Activated CD4-positive, alpha-beta T cell treated with anti-CD3 and anti-CD28 coated beads, Interleukin-10, Interleukin-2, amounts not matched to agents 100 ng/mL and 50 ng/mL, durations not matched to agents 16 hours and 8 hours (primary cell): Measurements from ENCODE around the gene RNLS.

Experiments
- DNase-seq: peaks from one replicate; pipeline ENCODE4 v3.0.0-alpha.2; 2020

Gene RNLS

DNA sequence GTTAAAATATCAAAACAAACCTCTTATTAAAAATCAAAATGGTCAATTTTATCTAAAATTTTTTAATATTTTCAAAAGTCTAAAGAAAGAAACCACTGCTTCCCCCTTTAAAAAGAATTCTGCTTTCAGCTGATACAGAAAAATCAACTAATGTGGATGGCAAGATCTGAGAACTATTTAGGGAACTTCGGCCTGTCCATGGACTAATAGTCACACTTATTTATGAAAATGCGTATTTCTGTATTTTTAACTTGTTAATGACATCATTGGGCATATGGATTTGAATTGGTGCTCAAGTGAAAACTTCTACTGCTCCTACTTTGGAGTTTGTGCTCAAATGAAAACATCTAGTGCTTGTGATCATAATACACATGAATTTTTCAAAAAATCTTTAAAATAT lies 31.9 kb downstream of the RNLS start:
- no peak for DNase-seq

DNA sequence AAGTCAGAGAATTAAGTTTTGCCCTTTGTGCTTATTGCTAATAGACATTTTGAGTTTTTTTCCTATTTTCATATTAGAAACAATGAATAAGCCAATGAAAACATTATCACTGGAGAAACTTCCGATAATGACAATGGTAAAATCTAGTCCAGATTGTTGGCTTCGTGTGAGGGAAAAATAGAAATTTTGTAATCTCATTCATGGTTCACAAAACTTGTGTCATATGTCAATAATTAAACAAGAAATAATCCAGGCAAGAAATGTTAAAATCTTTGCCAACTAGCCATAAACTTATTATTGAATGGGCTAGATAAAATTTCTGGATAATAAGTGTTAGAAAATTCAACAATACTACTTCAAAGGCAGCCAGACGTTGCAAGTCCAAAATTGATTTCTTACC lies 36.6 kb downstream of the RNLS start:
- no peak for DNase-seq

DNA sequence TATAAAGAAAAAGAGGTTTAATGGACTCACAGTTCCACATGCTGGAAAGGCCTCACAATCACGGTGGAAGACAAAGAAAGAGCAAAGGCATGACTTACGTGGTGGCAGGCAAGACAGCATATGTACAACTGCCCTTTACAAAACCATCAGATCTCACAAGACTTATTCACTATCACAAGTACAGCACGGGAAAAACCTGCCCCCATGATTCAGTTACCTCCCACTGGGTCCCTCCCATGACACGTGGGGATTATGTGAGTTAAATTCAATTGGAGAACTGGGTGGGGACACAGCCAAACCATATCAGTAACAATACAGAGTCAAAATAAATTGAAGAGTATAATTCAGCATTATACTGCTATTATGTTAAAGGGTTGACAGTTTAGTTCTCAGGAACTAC lies 37.8 kb downstream of the RNLS start:
- DNase-seq, result no peak

DNA sequence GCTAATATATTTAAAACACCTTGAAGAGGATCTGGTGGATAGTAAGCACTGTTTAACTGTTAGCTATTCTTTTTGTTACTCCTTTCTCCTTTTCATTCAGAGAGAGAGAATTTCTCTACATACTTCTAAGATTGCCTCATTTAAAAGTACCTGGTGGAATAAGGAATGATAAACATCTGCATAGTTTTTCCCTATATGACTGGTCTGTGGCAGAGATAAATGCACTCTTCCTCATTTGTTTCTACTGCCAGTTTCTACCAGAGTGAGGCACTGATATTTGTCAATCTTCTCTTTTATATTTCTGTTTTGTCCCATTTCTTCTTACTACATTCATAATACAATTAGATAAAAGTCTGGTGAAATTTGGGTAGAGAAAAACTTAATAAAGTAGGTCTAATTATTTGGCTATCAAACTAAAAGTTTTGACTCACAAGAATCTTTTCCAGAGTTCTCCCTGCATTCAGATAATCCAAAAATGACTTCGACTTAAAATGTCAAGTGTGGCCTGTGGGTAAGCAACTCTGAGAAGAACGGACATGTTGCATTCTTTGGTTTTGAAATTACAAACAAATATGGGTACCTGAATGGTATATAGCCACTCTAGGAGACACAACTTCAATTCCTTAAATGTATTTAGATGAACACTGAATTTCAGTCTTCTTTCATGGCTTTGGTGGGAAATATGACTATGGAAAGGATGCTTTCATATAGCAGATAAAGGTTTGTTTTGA lies 38.8 kb downstream of the RNLS start:
- DNase-seq, result peak; percentile 36

DNA sequence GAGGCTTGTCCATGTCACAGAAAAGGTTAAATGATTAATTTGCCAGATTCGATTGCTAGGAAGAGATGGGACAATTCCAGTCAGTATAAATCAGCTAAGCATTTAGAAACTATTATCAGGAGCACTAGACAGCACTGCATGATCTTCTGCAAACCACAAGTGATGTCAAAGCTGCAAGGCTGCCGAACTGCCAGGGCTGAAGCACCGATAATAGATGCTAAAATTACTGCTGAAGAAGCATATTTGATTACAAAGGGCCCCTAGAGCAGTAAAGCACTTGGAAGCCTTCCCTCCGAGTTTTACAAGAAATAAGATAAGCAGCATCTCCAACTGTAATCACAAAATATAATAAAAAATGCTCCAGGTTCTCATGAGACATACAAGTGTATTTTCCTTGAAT lies 40.6 kb downstream of the RNLS start:
- DNase-seq, result no peak

DNA sequence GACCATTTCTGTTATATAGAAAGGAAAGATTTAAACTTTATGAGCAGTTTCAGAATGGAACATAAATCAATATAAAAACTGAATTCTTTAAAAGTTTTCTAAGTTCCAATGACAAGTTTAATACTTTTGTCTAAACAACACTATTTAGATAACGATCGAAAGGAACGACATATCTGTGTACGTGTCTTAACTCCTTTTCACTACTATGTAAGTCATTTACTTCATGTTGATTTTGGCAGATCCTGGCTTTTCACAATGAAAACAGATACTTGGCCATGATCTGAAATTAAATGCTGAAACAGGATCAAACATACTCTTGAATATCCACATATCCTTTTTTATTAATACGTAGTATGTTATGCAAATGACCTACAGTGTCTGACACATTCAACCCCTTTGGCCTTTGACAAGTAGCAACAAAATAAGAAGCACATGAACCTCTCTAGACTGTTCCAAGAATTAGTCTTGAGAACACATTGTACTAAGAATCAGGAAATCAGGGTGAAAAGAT lies 41.9 kb downstream of the RNLS start:
- no peak for DNase-seq

DNA sequence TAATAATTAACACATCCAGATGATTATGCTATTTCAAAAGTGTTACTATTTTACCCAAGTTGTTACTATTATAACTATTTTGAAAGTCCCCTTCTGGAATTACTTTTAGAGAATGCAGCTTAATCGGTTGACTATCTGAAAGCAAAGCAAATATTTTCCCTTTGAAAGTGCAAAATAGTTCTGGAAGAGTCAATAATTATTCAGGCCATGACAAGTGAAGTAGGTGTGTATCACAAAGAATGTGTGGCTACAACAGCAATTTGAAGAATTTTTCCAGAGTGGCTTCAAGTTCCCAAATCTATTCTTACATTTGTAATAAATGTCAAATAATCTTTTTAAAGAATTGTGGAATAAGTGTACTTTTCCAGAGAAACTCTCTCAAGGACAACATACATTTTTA lies 42.8 kb downstream of the RNLS start:
- DNase-seq, result no peak

DNA sequence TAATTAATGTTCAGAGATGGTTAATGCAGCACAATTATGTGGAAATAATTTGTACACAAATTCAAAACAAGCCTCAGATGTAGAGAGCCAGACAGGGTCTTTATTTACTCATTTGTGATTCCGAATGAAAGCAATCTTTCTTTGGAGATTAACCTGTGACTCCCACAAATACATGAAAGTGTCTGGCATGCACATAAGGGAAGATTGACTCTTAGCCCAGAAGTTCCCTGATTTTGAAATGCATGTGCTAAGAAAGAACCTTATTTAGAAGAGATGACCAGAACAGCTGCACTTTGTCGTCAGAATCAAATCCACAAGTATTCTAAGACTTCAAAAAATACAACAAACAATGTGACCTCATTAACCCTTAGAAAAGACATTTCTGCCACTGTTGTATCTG lies 45.1 kb downstream of the RNLS start:
- no peak for DNase-seq

DNA sequence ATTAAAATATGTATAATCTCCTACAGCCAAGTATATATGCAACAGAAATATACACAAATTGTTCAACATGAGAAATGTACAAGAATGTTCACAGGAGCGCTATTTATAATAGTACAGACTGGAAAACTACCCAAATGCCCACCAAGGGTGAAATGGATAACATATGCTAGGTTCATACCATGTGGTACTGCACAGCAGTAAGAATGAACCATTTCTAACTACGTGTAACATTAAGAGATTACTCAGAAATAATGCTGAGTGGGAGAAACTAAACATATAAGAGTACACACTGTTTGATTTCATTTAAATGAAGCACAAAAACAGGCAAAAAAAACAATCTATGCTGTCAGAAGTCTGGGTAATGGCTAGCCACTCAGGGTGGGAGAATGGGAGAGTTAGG lies 45.8 kb downstream of the RNLS start:
- DNase-seq, result no peak

DNA sequence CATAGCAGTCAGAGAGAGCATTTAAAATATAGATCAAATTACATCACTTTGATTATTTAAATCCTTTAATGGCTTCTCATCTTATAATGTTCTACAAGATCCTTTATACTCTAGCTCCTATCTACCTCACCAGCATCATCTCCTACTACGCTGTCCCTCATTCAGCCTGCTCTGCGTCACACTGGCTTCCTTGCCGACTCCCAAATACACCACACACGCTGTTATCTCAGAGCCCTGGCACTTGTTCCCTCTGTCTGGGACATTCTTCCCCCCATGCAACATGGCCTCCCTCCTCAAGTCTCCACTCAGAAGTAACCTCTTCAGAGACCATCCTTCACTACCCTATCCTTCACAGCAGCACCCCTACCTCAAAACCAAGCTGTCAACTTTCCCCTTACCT lies 46.7 kb downstream of the RNLS start:
- DNase-seq, result no peak

DNA sequence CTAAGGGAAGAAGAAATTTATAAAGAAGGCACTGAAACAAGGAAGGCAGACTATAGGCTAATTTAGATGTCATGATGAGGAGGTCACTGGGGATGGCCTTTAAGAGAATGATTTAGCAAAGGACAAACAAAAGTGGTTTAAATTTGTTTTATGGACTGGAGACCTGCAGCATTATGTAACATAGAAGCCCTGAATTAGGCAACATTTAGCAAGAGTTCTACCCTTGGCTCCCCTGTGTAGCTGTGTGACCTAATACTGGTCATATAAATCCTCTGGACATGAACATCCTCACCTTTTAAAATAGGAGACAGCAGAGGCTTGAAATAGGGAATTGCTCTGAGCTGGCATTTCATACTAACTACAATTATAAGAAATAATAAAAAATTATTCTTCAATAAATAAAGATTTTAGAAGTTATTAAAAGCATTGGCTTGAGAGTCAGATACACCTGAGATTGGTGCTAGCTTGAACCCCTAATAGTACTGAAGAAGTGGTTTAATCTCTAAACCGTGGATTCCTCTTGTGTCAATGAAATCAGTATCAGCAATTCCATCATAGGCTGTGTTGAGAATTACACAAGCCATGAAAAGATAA lies 48.9 kb downstream of the RNLS start:
- no peak for DNase-seq

DNA sequence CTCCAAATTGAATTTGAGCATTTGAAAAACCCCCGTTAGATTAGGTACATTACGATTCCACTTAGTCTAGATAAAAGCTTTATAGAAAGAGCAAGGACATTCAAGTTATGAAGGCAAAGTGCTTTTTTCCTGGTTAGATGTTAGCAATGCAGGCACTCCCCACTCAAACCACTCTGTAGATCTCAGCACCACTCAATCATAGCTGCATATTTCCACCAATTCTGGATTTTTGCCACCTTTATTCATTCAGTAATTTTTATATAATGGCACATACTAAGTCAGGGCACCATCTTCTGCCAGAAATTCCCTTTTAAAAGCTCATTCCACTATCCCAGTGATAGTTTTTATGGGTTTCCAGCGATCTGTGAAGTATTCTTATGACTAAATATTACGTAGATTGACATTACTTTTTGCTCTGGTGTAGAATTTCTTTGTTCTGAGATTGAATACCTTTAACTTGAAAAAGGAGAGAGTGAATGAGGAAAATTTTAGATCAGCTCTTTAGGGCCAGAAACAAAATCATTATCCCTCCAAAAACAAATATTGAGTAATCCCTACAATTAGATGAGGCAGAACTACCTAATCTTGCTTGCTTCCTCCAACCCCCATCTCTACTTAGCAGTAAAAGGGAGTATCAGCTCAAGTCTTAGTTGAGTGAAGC lies 51.6 kb downstream of the RNLS start:
- no peak for DNase-seq

DNA sequence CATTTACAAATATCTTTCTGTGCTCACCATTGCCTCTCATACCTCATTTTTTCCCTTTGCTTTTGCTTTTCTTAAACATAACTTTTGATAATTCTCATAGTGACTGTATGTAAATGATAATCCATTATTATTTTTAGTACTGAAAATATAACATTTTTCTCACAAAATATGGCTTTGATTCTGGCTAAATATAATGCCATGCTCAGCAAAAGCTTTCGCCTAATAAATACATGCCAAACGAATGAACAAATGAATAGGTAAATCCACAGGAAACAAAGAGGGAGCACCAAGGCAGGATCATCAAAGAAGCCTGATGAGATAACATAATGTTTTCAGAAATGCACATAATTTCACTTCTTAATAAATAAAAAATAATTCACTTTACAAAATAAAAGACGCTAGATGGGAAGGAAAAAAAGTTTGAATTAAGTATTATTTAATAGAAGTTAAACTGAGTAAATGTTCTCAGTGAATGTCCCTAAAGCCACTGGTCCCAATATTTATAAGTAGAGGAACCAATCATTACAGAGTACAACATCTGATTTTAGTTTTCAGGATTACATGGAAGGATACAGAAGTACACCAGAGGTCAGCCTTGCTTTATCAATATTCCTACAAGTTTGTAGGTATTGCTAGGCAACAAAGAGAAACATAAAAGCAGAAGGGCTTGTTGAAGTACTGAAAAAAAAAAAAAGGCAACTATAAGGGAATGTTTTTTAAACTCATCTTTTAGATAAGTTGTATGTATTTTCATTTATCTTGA lies 52.3 kb downstream of the RNLS start:
- DNase-seq, result no peak

DNA sequence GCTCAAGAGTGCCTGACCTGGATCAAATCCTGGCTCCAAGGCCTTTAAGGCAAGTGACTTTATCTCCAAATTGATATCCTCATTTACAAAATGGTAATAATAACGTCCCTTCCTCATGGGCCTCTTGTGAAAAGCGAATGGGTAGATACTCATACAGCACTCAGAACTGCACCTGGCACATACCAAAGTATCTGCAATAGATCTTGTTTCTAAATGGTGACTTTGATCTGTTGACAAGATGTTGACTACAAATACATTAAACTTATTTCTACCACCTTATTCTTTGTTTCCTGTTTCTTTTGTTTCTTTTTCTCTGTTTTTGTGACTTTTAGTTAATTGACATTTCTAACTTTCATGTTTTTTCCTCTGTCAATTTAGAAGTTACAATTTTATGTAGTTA lies 53.0 kb downstream of the RNLS start:
- DNase-seq, result no peak

DNA sequence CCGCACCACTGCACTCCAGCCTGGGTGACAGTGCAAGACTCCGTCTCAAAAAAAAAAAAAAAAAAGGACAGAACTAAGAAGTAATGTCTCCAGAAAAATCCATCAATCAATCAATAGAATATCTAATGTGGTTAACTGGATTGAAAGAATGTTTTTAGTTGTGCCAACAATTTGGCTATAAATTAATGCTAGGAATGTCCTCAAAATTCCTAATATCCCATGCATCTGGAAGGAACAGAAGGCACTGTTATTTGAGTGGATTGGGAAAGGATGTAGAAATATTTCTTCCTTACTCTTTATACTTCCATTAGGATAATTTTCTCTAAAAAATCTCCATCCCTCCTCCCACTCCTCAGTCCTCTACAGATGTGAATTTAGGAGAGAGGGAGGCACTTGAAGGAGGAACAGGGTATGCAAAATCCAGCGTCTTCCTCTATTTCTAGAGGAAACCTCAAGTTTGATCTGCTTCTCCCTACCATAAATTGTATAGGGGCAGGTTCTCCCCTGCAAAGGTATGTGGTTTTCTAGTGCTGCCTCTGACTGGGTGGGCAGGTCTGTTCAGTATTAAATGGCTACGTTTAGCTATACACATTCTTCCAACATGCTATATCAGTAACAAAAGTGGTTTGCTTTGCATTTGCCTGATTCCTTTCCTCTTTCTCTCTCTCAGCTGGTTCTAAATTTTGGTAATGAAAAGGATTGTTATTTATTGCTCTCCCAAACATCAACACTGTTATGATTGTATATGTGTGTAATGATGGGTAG lies 54.1 kb downstream of the RNLS start:
- no peak for DNase-seq

DNA sequence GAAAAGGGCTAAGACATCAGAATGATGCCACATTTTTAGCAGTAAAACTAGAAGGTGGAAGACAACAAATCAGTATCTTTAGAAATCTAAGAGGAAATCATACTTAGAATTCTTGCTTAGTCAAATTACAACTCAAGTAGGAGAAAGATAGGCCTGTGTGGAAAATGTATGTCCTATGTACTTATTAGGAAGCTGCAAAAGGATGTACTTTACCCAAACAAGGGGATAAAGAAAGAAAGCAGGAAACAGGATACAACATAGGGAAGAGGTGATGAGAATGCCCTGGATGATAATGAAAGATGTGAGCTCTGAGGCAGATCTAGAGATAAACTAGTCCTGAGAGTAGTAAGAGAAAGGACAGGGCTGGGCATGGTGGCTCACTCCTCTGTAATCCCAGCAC lies 54.9 kb downstream of the RNLS start:
- DNase-seq, result no peak

DNA sequence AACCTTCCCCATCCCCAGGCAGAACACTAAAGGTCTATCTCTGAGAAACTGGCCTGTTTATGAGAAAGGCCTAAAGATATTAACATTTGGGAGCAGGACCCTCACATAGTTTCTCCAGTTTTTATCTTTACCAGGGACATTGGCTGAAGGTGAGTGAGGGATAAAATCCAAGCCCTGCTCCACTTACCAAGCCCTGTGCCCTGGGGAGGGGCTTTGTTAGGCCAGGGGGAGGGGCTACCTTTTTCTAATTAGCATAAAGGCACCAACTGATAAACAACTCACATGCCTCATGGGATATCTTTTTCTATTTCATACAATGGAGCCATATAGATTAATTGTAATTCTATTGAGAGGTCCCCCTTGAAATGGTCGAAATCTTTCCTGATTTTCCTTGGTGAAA lies 55.9 kb downstream of the RNLS start:
- no peak for DNase-seq

DNA sequence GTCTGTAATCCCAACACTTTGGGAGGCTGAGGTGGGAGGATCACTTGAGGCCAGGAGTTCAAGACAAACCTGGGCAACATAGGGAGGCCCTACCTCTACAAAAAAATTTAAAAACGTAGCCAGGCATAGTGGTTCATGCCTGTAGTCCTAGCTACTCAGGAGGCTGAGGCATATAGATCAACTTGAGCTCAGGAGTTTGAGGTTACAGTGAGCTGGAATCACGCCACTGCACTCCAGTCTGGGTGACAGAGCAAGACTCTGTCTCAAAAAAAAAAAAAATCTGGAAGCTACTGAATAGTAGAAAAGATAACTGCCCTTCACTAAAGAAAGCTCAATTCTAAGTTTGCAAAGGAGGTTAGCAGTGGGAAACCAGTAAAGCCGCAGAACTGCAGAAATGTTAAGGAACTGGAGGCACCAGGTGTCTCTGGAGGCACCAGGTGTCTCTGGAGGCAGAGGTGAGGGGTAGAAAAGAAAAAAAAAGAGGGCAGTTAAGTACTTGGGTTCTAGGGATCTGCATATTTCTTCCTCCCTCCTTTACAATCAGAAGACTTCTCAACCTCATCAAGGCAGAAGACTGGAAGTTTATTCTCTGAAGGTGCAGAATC lies 56.5 kb downstream of the RNLS start:
- no peak for DNase-seq

DNA sequence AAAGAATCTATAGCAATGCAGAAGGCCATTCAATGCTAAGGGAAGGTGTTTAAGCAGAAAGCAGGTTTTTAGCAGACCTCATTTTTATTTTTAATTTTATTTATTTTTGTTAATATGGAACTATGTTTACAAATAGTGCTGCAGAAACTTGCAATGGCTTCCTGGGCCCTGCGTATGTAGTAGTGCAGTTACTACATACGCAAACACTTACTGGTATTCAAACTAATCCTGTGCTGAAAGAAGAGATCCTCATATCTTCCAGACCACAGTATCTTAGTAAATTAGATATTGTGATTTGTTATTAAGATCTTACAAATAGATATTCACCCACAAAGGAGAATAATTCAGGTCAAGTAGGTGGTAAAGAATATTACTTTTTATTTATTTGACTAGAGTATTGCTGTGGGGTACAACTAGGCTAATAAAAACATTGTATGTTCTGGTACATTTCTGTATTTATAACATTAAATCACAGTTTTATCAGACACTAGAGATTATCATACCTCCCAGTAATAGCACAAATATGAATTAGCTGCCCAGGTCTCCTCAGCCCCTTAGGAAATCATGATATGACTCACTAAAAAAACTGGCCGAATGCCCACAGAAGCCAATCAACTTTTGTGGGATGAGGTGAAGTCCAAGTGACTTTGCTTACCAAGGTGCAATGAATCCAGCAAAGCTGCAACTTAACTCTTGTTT lies 57.6 kb downstream of the RNLS start:
- DNase-seq, result no peak

DNA sequence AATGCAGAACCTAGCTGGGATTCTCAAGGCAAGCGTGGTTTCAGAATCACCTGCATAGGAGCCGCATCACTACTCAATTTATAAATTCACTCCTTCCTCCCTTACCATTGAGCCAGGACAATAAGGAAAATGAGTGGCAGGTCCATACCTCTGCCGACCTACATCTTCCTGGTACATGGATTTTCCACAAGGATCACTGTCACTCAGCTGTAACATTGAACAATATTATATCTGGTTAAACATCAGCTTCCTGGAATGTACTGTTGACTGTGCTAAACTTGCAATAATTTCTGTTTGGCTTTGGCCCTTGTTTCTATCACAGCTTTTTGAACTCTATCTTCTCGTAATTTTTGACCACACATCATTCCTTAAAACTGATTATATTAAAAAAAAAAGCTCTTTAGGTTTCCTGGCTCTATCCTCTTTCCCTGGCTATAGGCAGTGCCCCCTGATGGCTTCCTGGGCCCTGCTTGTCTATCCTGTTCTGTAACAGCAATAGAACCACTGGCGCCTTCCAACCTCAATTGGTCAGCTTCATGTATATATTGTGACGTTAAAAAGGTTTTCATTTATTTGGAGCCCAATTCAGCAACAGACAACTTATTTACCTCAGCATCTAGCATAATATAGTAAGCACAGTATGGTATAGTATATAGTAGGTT lies 59.2 kb downstream of the RNLS start:
- no peak for DNase-seq

DNA sequence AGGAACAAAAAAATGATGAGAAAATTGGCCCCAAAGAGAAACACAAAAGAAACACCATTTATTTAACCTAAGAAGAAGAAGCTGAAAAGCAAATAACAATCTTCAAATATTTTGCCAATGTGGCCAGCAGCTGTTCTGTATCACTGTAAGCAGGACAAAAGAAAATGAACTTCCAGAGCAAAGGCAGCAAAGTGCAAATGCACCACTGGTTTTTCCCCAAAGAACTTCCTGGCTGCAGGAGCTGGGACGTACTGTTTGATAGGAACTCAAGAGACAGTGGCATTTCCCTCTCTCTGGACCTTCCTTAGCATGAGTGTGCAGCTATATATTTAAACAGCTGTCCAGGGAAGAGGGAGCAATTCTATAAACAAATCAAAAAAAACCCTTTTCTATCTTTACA lies 60.4 kb downstream of the RNLS start:
- no peak for DNase-seq
